Stimulated activated CD4-positive, alpha-beta T cell treated with anti-CD3 and anti-CD28 coated beads, Interleukin-4, amount 100 ng/mL, for 48 hours (primary cell): ENCODE measurements around the gene REN.

Experiments used
- DNase-seq, 2 donors: peaks; one replicate each; pipeline ENCODE4 v3.0.0-alpha.2; 2020; ENCODE audit warnings: low read depth in 2 of 2

The REN gene

GRCh38 chr1:204191456-204191855, 25.3 kb upstream of the REN start:
- DNase-seq, result no peak

- no peak for DNase-seq
Measured at GRCh38 chr1:204190212-204191211, 24.4 kb upstream of the REN start.

- no peak for DNase-seq
Measured at GRCh38 chr1:204188959-204189639, 23.0 kb upstream of the REN start.

- DNase-seq, result no peak
Measured at GRCh38 chr1:204186597-204186996, 20.5 kb upstream of the REN start.

GRCh38 chr1:204181116-204181515, 15.0 kb upstream of the REN start:
- DNase-seq, result no peak

GRCh38 chr1:204180133-204180532, 14.0 kb upstream of the REN start:
- no peak for DNase-seq

GRCh38 chr1:204178487-204179281, 12.5 kb upstream of the REN start:
- no peak for DNase-seq

- no peak for DNase-seq
Measured at GRCh38 chr1:204177133-204177532, 11.0 kb upstream of the REN start.

GRCh38 chr1:204176049-204176448, 9.9 kb upstream of the REN start:
- no peak for DNase-seq

GRCh38 chr1:204174958-204175357, 8.8 kb upstream of the REN start:
- no peak for DNase-seq

GRCh38 chr1:204172404-204173029, 6.4 kb upstream of the REN start:
- no peak for DNase-seq

- DNase-seq, result no peak
Measured at GRCh38 chr1:204171751-204172178, 5.6 kb upstream of the REN start.

- DNase-seq, result no peak
Measured at GRCh38 chr1:204170494-204171155, 4.5 kb upstream of the REN start.

- DNase-seq, result no peak
Measured at GRCh38 chr1:204169858-204170257, 3.7 kb upstream of the REN start.

GRCh38 chr1:204167730-204168129, 1.6 kb upstream of the REN start:
- DNase-seq, result no peak

- DNase-seq, result peak; percentile 65 to 71
Measured at GRCh38 chr1:204162494-204163074, 3.6 kb downstream of the REN start.

- DNase-seq, result no peak
Measured at GRCh38 chr1:204161609-204162493, 4.3 kb downstream of the REN start.

- no peak for DNase-seq
Measured at GRCh38 chr1:204157962-204158361, 8.2 kb downstream of the REN start.

- no peak for DNase-seq
Measured at GRCh38 chr1:204155881-204156280, 10.3 kb downstream of the REN start.
